HG02981 (cell line): ENCODE results near the gene PALM3.

ENCODE experiments used
- ATAC-seq: cut with Tn5 transposase; IDR thresholded peaks from one replicate; pipeline ENCODE4 v1.9.1; 2021; ENCODE audit warnings: mild to moderate bottlenecking, moderate library complexity; ENCODE audit not compliant: unreplicated experiment

The PALM3 gene

GRCh38 chr19:14061751-14062557 lies at the start of gene PALM3:
PALM3 (minus strand) TSS chr19:14062076; CDS start chr19:14061980, 96 bp downstream.
- ATAC-seq = no peak

GRCh38 chr19:14111486-14111885 lies 49.6 kb upstream of the PALM3 start:
- ATAC-seq = no peak

GRCh38 chr19:14110650-14111049 lies 48.8 kb upstream of the PALM3 start:
- ATAC-seq = no peak

GRCh38 chr19:14107581-14108461 lies 45.9 kb upstream of the PALM3 start:
- ATAC-seq = no peak

- ATAC-seq = no peak
These were observed 45.0 kb upstream of the PALM3 start for GRCh38 chr19:14106840-14107239.

GRCh38 chr19:14105680-14106079 lies 43.8 kb upstream of the PALM3 start:
- ATAC-seq = no peak

- no peak for ATAC-seq
These were observed 41.4 kb upstream of the PALM3 start for GRCh38 chr19:14103310-14103709.

GRCh38 chr19:14102756-14103155 lies 40.9 kb upstream of the PALM3 start:
- no peak for ATAC-seq

- ATAC-seq = no peak
These were observed 40.3 kb upstream of the PALM3 start for GRCh38 chr19:14102102-14102696.

GRCh38 chr19:14101003-14101545 lies 39.2 kb upstream of the PALM3 start:
- ATAC-seq = no peak

GRCh38 chr19:14097532-14098151 lies 35.8 kb upstream of the PALM3 start:
- no peak for ATAC-seq

GRCh38 chr19:14096272-14096992 lies 34.6 kb upstream of the PALM3 start:
- ATAC-seq = no peak

GRCh38 chr19:14094854-14095253 lies 33.0 kb upstream of the PALM3 start:
- ATAC-seq = no peak

GRCh38 chr19:14093117-14093823 lies 31.4 kb upstream of the PALM3 start:
- no peak for ATAC-seq

GRCh38 chr19:14091813-14092462 lies 30.1 kb upstream of the PALM3 start:
- ATAC-seq = no peak

- ATAC-seq = peak; percentile 47
These were observed 29.4 kb upstream of the PALM3 start for GRCh38 chr19:14091081-14091812.

- peak; percentile 36 for ATAC-seq
These were observed 28.7 kb upstream of the PALM3 start, which contains the start of gene SAMD1 for GRCh38 chr19:14090509-14091080. SAMD1 (minus strand) TSS chr19:14090751.
